ENCODE results near the gene SIK3.

The SIK3 gene

DNA sequence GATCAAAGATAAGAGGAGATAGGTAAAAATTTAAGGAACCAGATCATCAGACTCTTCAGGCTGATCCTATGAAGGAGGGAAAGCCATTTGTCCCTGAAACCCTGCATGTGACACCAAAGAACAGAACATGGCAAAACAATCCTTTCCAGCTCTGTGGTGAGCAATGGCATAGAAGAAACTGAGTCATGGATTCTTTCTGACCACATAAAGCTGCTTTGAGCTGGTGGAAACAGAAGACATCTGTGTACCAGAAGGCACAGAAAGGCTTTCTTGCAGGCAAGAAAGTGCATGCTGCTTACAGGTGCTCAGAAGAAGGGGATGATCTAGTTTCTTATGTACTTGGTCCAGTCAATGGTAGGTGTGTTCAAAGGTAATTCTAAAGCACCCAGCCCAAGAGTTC lies 215.8 kb downstream of the SIK3 start:
- Histone ChIP-seq H3K36me3 (ENCODE audit: control insufficient read depth, insufficient read depth, low read length) (peaks cover 2% of the 10 kb centered on the region; the same call in 1 of the 2 replicates), H3K4me3 (replicated peaks; ENCODE audit: low read depth, low read length) (no peak overlapping the region), H3K27me3 (replicated peaks; ENCODE audit: control insufficient read depth, insufficient read depth, low read length) (no peaks in the 10 kb centered on the region)
- no peak for DNase-seq (ENCODE audit: extremely low read depth, insufficient read length)
- TF ChIP-seq, protein P1, sequence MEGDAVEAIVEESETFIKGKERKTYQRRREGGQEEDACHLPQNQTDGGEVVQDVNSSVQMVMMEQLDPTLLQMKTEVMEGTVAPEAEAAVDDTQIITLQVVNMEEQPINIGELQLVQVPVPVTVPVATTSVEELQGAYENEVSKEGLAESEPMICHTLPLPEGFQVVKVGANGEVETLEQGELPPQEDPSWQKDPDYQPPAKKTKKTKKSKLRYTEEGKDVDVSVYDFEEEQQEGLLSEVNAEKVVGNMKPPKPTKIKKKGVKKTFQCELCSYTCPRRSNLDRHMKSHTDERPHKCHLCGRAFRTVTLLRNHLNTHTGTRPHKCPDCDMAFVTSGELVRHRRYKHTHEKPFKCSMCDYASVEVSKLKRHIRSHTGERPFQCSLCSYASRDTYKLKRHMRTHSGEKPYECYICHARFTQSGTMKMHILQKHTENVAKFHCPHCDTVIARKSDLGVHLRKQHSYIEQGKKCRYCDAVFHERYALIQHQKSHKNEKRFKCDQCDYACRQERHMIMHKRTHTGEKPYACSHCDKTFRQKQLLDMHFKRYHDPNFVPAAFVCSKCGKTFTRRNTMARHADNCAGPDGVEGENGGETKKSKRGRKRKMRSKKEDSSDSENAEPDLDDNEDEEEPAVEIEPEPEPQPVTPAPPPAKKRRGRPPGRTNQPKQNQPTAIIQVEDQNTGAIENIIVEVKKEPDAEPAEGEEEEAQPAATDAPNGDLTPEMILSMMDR (IDR thresholded peaks at IDR 0.05; ENCODE audit: insufficient read depth, low read length, poor library complexity, severe bottlenecking) = no peak

DNA sequence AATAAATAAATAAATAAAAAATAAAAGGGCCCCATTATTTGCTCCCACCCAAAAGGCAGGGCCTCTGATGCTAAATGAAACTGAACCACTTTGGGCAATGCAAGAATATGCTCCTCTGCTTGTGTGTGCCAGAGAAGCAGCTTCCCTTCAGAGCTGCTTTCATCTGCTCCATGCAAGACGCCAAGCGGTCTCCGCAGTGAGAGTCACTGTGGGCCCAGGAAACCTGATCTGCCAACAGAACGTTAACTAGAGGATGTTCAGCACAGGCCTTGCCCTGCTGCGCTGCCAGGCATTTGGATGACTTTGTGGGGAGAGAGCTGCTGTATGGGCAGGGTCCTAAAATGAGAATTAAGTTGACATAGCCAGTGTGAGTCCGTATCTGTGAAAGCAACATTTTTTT lies 217.1 kb downstream of the SIK3 start:
- DNase-seq (ENCODE audit: extremely low read depth, insufficient read length) = no peak
- Histone ChIP-seq H3K4me3 (replicated peaks; ENCODE audit: low read depth, low read length) (no peak overlapping the region), H3K36me3 (ENCODE audit: control insufficient read depth, insufficient read depth, low read length) (peaks cover 2% of the 10 kb centered on the region; the same call in 1 of the 2 replicates), H3K27me3 (replicated peaks; ENCODE audit: control insufficient read depth, insufficient read depth, low read length) (no peaks in the 10 kb centered on the region)
- TF ChIP-seq, protein P1 (IDR thresholded peaks at IDR 0.05; ENCODE audit: insufficient read depth, low read length, poor library complexity, severe bottlenecking) = no peak

DNA sequence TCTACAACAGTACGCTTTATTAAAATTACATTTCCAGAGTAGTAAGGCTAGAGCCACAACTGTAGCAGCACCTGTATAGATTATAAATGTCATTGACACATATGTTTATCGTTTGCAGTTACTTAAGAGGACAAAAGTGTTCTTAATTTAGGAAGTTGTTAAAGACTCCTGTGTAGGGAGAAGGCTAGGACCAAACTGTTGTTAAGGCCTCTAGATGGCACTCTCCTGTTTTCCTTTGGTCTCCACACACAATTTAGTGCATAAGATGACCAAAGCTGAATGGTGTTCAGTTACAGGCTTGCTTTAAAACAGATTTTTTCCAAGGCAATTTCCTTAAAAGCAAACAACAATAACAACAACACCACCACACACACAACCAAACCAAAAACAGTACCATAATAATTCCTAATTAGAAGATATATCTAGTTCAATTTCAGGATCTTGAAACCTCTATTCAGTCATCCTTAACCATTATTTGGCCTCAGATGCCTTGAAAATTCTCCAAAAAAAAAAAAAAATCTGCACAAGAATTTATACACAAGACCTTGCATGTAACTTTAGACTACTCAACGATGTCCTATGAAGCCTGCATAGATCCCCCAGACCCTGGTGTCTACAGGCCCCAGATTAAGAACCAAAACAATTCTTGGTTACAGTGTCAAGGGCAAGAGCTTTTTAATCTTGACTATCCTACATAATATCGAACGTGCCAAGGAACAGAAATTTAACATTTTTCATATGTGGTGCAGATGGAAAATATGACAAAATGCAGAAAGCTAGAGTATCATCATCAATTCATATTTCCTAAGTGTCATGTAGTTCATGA lies 218.2 kb downstream of the SIK3 start:
- TF ChIP-seq, protein P1 (IDR thresholded peaks at IDR 0.05; ENCODE audit: insufficient read depth, low read length, poor library complexity, severe bottlenecking) = peak; percentile 69
- Histone ChIP-seq H3K36me3 (ENCODE audit: control insufficient read depth, insufficient read depth, low read length) (peaks cover 6% of the 10 kb centered on the region), H3K4me3 (replicated peaks; ENCODE audit: low read depth, low read length) (no peak overlapping the region), H3K27me3 (replicated peaks; ENCODE audit: control insufficient read depth, insufficient read depth, low read length) (no peaks in the 10 kb centered on the region)
- peak; percentile 41 for DNase-seq (ENCODE audit: extremely low read depth, insufficient read length)

DNA sequence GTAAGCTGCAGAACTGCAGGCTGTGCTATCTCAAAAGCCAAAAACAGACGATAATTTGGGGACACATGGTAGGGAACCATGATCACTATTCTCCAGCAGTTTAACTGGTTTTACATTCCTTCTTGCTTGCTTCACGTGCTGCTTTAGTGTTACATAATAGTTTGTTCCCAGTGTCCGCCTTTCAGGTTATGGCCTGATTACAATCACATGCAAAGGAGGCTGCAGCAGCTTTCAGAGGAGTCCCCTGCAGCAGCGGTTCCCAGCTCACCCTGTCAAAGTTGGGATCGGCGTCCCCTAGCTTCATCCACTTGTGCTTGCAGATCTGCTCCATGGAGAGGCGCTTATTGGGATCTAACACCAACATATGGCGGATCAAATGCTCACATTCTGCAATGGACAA lies 221.6 kb downstream of the SIK3 start:
- TF ChIP-seq, protein P1 (IDR thresholded peaks at IDR 0.05; ENCODE audit: insufficient read depth, low read length, poor library complexity, severe bottlenecking) = no peak
- Histone ChIP-seq H3K27me3 (replicated peaks; ENCODE audit: control insufficient read depth, insufficient read depth, low read length) (no peaks in the 10 kb centered on the region), H3K36me3 (ENCODE audit: control insufficient read depth, insufficient read depth, low read length) (peaks cover 14% of the 10 kb centered on the region), H3K4me3 (replicated peaks; ENCODE audit: low read depth, low read length) (no peak overlapping the region)
- no peak for DNase-seq (ENCODE audit: extremely low read depth, insufficient read length)

DNA sequence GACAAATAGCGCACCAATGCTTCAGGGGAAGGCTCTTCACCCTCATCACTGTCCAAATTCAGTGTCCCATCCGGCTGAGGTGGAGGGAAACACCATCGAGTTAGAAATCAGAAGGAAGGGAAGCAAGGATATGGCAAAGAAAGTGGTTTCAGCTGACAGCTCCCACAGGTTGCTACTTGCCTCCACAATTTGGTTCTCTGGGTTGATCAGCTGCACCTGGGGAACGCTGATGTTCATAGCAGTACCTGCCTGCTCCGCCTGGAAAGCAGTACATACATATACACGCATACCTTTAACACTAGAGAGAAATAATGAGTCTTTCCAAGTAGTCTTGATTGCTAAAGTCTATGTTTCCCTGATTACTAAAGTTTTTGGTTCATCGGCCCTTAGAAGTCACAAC lies 223.0 kb downstream of the SIK3 start:
- DNase-seq (ENCODE audit: extremely low read depth, insufficient read length) = no peak
- Histone ChIP-seq H3K4me3 (replicated peaks; ENCODE audit: low read depth, low read length) (no peak overlapping the region), H3K27me3 (replicated peaks; ENCODE audit: control insufficient read depth, insufficient read depth, low read length) (no peaks in the 10 kb centered on the region), H3K36me3 (ENCODE audit: control insufficient read depth, insufficient read depth, low read length) (peaks cover 14% of the 10 kb centered on the region)
- TF ChIP-seq, protein P1 (IDR thresholded peaks at IDR 0.05; ENCODE audit: insufficient read depth, low read length, poor library complexity, severe bottlenecking) = no peak
